Suppressor macrophage (primary cell): Measurements from ENCODE around the gene NCBP2.

Experiments used
- DNase-seq, 4 experiments: peaks; one replicate each; pipeline ENCODE4 v3.0.0-alpha.2; 2020 to 2022

The NCBP2 gene

GRCh38 chr3:196938576-196938975, 3.8 kb downstream of the NCBP2 start:
- DNase-seq = no peak

GRCh38 chr3:196938124-196938523, 4.2 kb downstream of the NCBP2 start:
- DNase-seq = no peak

GRCh38 chr3:196936288-196936687, 6.0 kb downstream of the NCBP2 start:
- no peak for DNase-seq

GRCh38 chr3:196932600-196932999, 9.7 kb downstream of the NCBP2 start:
- peak; percentile 40 to 68 (median 56) for DNase-seq

GRCh38 chr3:196931828-196932587, 10.3 kb downstream of the NCBP2 start:
- no peak for DNase-seq

- no peak for DNase-seq
Measured at GRCh38 chr3:196931157-196931556, 11.2 kb downstream of the NCBP2 start.

GRCh38 chr3:196927571-196928453, 14.5 kb downstream of the NCBP2 start:
- peak; percentile 21 to 67 (median 44) for DNase-seq

- DNase-seq = peak; percentile 22 to 78 (median 70)
Measured at GRCh38 chr3:196920733-196921132, 21.6 kb downstream of the NCBP2 start.

GRCh38 chr3:196918968-196919367, 23.4 kb downstream of the NCBP2 start:
- DNase-seq = no peak

GRCh38 chr3:196916995-196917394, 25.3 kb downstream of the NCBP2 start:
- no peak for DNase-seq

GRCh38 chr3:196916221-196916620, 26.1 kb downstream of the NCBP2 start:
- DNase-seq = peak; percentile 7 to 65 (median 40)

- no peak for DNase-seq
Measured at GRCh38 chr3:196915375-196915774, 27.0 kb downstream of the NCBP2 start.

- DNase-seq = no peak
Measured at GRCh38 chr3:196914866-196915265, 27.5 kb downstream of the NCBP2 start.

- DNase-seq = no peak
Measured at GRCh38 chr3:196903740-196904139, 38.6 kb downstream of the NCBP2 start.

GRCh38 chr3:196902296-196902695, 40.0 kb downstream of the NCBP2 start:
- DNase-seq = no peak

- DNase-seq = no peak
Measured at GRCh38 chr3:196901768-196902167, 40.6 kb downstream of the NCBP2 start.

- no peak for DNase-seq
Measured at GRCh38 chr3:196896229-196896628, 46.1 kb downstream of the NCBP2 start.

- no peak for DNase-seq
Measured at GRCh38 chr3:196894557-196895295, 47.6 kb downstream of the NCBP2 start.

- DNase-seq = no peak
Measured at GRCh38 chr3:196889844-196890708, 52.3 kb downstream of the NCBP2 start.

- DNase-seq = peak; percentile 9 to 36 (median 25)
Measured at GRCh38 chr3:196886144-196886543, 56.2 kb downstream of the NCBP2 start.
